ENCODE measurements around the gene RPS18. TPM values are rescaled to one million over a fixed set of nuclear protein-coding genes. Genes with fewer than 3 reads are reported as not detected.

RPS18 gene
- total and polyA plus RNA-seq, 9 of the 15 experiments (the other 6 are each of a cell fraction or from before 2014, with no cell fraction given): 5,023 to 17,516 (median 8,131) TPM

DNA sequence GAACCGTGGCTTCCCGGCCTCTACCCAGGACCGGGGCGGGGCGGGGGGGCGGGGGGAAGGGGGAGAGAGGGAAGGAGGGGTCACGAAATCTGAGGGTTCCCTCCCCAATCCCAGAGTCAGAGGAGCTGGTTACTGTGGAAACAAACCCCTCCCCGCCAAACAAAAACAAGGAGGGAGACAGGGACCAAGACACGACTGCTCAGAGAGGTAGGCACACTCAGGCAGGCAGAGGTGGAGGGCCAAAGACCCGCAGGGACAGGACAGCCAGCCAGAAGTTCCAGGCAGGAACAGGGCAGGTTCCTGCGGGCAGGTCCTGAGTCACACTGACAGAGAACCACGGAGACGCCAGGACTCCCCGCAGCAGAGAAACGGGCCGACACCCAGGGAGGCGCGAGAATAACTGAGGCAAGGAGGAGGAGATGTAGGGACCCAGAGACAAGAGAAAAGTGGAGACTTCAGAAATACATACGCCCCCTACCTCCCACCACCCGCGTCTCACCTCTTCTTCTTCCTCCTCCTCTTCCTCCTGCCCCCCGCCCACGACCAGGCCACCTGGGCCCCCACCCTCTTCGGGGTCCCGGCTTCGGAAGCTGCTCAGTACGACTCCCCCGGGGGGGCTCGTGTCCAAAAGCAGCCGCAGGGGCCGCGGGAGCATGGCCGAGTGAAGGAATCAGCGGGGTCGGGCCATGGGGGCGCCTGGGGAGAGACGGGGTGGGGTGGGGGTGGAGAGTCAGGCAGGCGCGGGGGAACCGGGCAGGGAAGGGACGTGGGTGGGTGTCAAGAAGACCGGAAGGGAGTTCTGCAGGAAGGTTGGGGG, 26.3 kb downstream of the RPS18 start (continued):
- TF ChIP-seq ATF3 (IDR thresholded peaks at IDR 0.05): no peak
- TF ChIP-seq ATF3 (CRISPR knock-in tag; conservative IDR thresholded peaks at IDR 0.05): no peak
- TF ChIP-seq ZNF174 (CRISPR knock-in tag; IDR thresholded peaks at IDR 0.05): no peak
- no peak for TF ChIP-seq SP2 (IDR thresholded peaks at IDR 0.05; ENCODE audit: extremely low read depth, low read depth, low read length, poor library complexity, severe bottlenecking)
- no peak for TF ChIP-seq DNMT1 (IDR thresholded peaks at IDR 0.05)
- TF ChIP-seq POLR2G (IDR thresholded peaks at IDR 0.05; ENCODE audit: low read depth, low read length): peak; percentile 67
- TF ChIP-seq PKNOX1 (IDR thresholded peaks at IDR 0.05): no peak
- TF ChIP-seq SIN3A (IDR thresholded peaks at IDR 0.05; ENCODE audit: borderline replicate concordance in 2 of 2, control insufficient read depth in 1 of 2, low read depth in 2 of 2, low read length in 2 of 2): peak; percentile 73 to 78; a peak in 1 of 4 replicates
- TF ChIP-seq ZC3H8 (IDR thresholded peaks at IDR 0.05): peak; percentile 30; the same call in 1 of the 2 replicates
- TF ChIP-seq E2F8 (IDR thresholded peaks at IDR 0.05; ENCODE audit: low read depth, partially characterized antibody): no peak
- no peak for TF ChIP-seq ZNF212 (CRISPR knock-in tag; IDR thresholded peaks at IDR 0.05)
- TF ChIP-seq DMBX1 (CRISPR knock-in tag; IDR thresholded peaks at IDR 0.05; ENCODE audit: borderline replicate concordance): peak; percentile 18; the same call in 1 of the 2 replicates
- TF ChIP-seq TAF7 (tag; IDR thresholded peaks at IDR 0.05): no peak
- no peak for TF ChIP-seq TARDBP (IDR thresholded peaks at IDR 0.05)
- no peak for TF ChIP-seq POLR3G (IDR thresholded peaks at IDR 0.05; ENCODE audit: extremely low read depth, insufficient read length, insufficient replicate concordance)
- peak; percentile 56 for TF ChIP-seq POLR2B (IDR thresholded peaks at IDR 0.05; ENCODE audit: low read depth, partially characterized antibody)
- TF ChIP-seq ZFX (CRISPR knock-in tag; IDR thresholded peaks at IDR 0.05): peak; percentile 42
- TF ChIP-seq PYGO2 (tag; IDR thresholded peaks at IDR 0.05): no peak
- TF ChIP-seq ZNF395 (CRISPR knock-in tag; IDR thresholded peaks at IDR 0.05): no peak
- no peak for TF ChIP-seq CBX2 (IDR thresholded peaks at IDR 0.05; ENCODE audit: insufficient read depth, low read length, poor library complexity, severe bottlenecking)
- TF ChIP-seq FOXP1 (CRISPR knock-in tag; IDR thresholded peaks at IDR 0.05): no peak
- no peak; the same call in 1 of the 2 replicates for TF ChIP-seq ERF (CRISPR knock-in tag; IDR thresholded peaks at IDR 0.05)
- TF ChIP-seq LARP7 (IDR thresholded peaks at IDR 0.05): peak; percentile 67; the same call in 1 of the 2 replicates

Data from K562 (cell line).